GM12865 (cell line): ENCODE data around the gene C6orf132.

Source experiments
- DNase-seq: peaks from one replicate; pipeline ENCODE4 v3.0.0; 2010; ENCODE audit warnings: low read depth
- H3K4me3 ChIP-seq: 2 replicates; pipeline ENCODE4 v1.5.1; 2011; ENCODE audit warnings: mild to moderate bottlenecking, low read depth, low read length, control low read depth
- CTCF ChIP-seq: IDR thresholded peaks from 2 replicates; pipeline ENCODE4 v1.5.1; 2011; ENCODE audit warnings: low read length, control low read depth, low read depth, inconsistent platforms; ENCODE audit not compliant: insufficient read depth; ENCODE audit errors: missing control alignments

C6orf132 gene

GRCh38 chr6:42142118-42142835 lies at the start of gene C6orf132:
C6orf132 (minus strand) TSS chr6:42142620; CDS start chr6:42142444, 176 bp downstream.
- no peak for TF ChIP-seq CTCF
- DNase-seq = no peak

GRCh38 chr6:42190554-42191183 lies 48.2 kb upstream of the C6orf132 start:
- no peak for TF ChIP-seq CTCF
- no peak for DNase-seq
- no peak overlapping the region for H3K4me3 ChIP-seq

More at GRCh38 chr6:42142118-42142835, at the start of gene C6orf132:
- H3K4me3 ChIP-seq = no peak within 1 kb of the TSS

GRCh38 chr6:42188406-42188805 lies 46.0 kb upstream of the C6orf132 start:
- no peak for TF ChIP-seq CTCF
- DNase-seq = no peak
- H3K4me3 ChIP-seq = no peak overlapping the region

- no peak for DNase-seq
- no peak for TF ChIP-seq CTCF
- H3K4me3 ChIP-seq = no peak overlapping the region
Observed at GRCh38 chr6:42185597-42185996, 43.2 kb upstream of the C6orf132 start.

GRCh38 chr6:42184475-42184874 lies 42.1 kb upstream of the C6orf132 start:
- DNase-seq = no peak
- no peak for TF ChIP-seq CTCF
- H3K4me3 ChIP-seq = no peak overlapping the region

- H3K4me3 ChIP-seq = no peak overlapping the region
- DNase-seq = no peak
- TF ChIP-seq CTCF = no peak
Observed at GRCh38 chr6:42182101-42182500, 39.7 kb upstream of the C6orf132 start.
